SHP77 treated with DMSO at 0.1 percent for 48 hours (cell line): Measurements from ENCODE around the gene NKX6-2.

Source experiments
- DNase-seq: peaks from one replicate; lab custom pipeline; 2025; lab: John Stamatoyannopoulos, UW

Gene NKX6-2

GRCh38 chr10:132813001-132813401 is 27.1 kb upstream of the NKX6-2 start:
- DNase-seq = no peak

DNA sequence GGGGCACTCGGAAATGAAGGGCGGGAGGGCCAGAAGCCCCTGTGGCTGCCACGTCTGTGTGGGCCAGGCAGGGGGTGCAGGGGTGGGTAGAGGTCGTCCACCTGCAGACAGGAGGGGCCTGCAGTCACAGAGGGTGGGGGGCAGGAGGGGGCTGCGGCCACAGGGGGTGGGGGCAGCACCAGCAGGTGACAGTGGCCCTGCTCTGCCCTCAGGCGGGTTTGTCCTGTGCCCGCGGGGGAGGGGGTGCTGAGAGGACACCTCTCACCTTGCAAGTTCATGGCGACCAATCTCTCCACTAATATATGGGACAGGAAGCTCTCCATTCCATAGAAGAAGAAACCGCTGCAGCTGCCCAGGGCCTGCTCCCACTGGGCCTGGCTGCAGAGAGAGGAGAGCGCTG is 26.6 kb upstream of the NKX6-2 start:
- no peak for DNase-seq

DNA sequence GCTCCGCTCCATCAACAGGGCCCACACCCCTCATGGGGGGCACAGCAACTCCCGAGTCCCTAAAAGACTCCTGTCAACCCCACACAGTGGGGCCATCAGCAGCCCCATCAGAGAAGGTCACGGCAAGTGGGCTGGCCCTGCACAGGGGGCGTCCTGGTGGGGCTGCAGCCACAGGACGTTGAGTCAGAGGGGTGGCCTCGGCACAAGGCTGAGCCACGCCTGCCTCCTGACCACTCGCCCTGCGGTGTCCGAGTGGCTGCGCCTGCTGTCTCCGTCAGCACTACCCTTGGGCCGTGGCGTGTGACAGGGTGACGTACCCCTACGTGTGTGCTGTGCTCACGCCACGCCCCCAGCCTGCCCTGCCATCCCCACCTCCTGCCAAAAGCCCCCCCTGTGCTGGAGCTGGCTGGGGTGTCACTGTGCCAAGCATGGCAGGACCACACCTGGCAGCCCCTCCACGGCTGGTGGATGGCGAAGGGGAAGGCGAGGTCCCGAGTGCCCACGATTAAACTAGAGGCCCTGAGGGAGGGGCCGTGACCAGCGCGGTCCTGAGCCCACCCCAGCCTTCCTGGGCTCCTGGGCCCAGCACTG is 26.0 kb upstream of the NKX6-2 start:
- no peak for DNase-seq

DNA sequence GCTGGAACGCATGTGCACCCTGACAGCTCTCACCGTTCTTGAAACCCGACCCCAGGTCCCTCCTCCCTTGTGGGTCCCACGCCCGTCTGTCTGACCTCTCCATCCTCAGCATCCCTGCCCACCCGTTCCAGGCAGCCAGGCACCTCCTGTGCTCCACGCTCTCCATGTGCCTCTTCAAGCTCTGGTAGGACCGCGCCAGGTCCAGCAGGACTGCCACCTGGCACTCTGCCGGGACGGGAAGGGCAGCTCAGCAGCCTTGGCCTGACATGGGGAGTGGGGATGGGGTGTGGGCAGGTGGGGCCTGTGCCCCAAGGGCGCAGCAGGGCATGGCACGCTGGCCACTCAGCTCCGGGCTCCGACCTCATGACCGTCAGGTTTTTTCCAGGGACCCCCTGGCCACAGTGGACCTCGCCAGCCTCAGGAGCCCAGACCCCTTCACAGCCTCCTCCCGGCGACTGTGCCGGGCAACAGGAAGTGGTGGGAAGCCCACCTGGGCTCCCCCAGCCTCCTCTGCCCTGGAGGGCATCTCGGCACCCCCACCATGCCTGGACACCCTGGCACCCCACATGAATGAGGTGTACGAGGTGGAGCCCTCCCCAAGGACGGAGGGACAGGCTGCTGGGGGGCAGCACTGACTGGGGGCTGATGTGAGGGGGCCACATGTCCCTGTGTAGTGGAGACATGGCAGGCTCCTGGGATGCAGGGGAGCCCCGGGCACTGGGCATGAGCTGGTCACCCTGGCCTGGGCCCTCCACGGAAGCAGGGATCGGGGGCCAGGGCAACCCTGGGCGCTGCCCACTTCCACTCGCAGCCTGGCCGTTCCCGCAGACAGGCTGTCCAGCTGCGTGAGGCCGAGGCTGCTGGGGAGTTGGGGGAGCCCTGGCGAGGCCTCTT is 25.1 kb upstream of the NKX6-2 start:
- no peak for DNase-seq

DNA sequence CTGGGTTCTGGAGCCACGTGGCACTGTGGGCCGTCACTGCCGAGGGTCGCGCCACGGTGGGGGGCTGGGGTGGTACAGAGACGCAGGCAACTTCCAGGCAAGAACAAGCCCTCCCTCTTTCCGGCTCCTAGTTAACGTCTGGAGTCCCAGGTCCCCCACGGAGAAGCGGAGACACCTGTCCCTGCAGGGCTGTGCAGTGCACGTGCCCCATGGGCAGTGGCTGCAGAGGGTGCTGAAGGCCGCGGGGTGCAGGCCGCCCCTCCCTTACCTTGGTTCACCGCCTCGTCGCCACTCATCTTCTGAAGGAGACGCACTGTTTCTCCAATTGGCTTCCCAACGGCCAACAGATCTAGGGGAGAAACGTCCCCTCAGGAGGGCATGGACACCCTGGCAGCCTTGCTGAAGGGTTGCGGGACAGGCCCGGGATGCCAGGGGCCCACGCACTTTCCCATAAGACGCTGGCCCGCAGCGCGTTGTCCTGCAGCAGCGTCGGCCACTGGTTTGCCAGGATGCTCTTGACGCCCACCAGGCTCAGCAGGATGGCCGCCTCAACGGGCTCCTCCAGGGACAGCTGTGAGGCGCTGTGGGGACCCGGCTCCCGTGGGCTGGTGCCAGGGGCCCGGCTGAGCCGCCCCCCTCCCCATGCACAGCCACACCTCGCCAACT is 24.3 kb upstream of the NKX6-2 start:
- no peak for DNase-seq

GRCh38 chr10:132809232-132810140 is 23.5 kb upstream of the NKX6-2 start:
- DNase-seq = no peak

DNA sequence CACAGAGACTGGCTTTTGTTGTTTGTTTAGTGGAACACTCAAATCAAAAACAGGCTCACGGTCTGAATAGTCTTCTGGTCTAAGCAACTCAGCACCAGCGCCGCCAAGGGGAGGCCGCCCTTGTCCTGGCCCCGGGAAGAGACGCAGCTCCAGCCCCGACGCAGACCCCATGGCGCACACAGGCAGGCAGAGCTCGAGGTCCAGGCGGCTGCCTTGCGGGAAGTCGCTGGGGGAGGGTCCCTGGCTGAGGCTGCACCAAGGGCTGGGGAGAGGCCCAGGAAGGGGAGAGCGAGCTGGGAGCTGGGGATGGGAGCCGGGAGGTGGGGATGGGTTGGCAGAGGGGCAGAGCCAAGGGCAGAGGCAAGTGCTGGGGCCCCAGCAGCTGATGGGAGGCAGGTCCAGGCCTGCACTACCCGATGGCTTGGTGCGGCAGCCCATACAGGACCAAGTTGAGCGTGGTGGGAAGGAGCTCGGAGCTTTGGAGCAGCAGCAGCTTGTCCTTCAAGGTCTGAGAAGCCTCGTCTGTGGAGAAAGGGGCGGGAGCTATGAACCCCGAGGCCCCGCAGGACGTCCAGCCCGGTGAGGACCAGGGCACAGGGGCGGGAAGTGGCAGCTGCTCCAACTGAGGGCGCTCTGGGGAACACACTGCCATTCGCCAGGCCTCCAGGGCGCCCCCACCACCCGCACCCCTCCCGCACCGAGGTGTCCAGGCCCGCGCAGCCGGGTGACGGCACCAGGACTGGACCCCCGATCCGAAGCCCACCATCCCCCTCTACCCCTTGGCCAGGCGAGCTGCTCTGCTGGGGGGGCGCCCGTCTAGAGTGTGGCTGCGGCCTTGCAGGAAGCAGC is 22.7 kb upstream of the NKX6-2 start:
- DNase-seq = no peak

- no peak for DNase-seq
Measured at GRCh38 chr10:132807621-132808049, 21.7 kb upstream of the NKX6-2 start.

GRCh38 chr10:132806561-132807003 is 20.6 kb upstream of the NKX6-2 start:
- no peak for DNase-seq

- no peak for DNase-seq
Measured at GRCh38 chr10:132806110-132806509, 20.2 kb upstream of the NKX6-2 start.

GRCh38 chr10:132805599-132805998 is 19.7 kb upstream of the NKX6-2 start:
- DNase-seq = no peak

- no peak for DNase-seq
Measured at GRCh38 chr10:132804785-132805426, 19.0 kb upstream of the NKX6-2 start.

- no peak for DNase-seq
Measured at GRCh38 chr10:132804287-132804686, 18.3 kb upstream of the NKX6-2 start.

- no peak for DNase-seq
Measured at GRCh38 chr10:132803416-132804210, 17.7 kb upstream of the NKX6-2 start.

DNA sequence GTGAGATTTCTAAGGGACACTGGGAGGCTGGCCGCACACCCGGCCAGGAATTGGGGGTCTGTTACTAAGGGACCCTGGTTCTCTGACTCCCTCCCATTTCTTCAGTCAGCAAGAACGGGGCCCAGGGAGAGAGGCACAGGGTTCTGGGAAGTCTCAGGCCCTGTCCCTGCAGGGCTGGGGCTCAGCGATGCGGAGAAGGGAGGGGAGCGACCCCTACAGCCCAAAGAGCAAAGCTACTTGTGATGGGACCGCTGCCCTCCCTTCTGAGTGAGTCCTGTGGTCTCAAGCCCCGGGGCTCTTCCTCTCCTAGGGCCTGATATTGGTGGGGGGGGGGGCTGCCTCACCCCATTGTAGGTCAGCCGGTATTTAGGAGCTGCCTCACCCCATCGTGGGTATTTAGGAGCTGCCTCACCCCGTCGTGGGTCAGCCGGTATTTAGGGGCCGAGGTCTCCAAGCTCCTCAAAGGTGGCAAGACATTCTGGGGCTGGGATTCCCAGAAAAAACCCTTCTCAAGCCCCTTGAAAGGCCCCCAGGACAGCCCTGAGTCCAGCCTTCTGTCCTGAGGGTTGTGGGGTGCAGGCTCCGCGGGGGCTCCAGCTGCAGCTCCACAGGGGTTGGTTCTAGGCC is 16.9 kb upstream of the NKX6-2 start:
- DNase-seq = no peak

DNA sequence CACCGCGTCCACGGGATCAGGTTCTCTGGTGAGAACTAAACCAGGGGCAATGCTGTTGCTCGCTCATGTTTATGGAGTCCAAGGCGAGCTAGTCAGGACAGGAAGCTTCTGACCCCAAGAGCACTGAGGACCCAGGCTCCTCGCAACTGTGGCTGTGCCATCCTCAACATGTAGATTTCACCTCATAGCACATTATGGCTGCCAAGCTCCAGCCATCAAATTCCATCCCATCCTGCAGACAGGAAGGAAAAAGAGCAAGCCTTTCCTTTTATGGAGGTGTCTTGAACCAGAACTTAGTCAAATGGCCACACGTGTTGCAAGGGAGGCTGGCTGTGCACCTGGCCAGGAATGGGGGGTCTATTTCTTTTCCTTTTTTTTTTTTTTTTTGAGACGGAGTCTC is 16.1 kb upstream of the NKX6-2 start:
- no peak for DNase-seq

- DNase-seq = no peak
Measured at GRCh38 chr10:132799865-132800264, 13.9 kb upstream of the NKX6-2 start.

- no peak for DNase-seq
Measured at GRCh38 chr10:132798876-132799275, 12.9 kb upstream of the NKX6-2 start.

- DNase-seq = no peak
Measured at GRCh38 chr10:132798403-132798802, 12.5 kb upstream of the NKX6-2 start.
